GM18519 (cell line): Measurements from ENCODE around the gene ELF4.
"Not testable (repeated sequence)": the region's sequence is repeated elsewhere in the genome, so short reads cannot be mapped to it uniquely, and the experiment has no call there.

Source experiments
- ATAC-seq: cut with Tn5 transposase; IDR thresholded peaks from one replicate; pipeline ENCODE4 v1.9.1; 2021; ENCODE audit warnings: mild to moderate bottlenecking, moderate library complexity; ENCODE audit not compliant: unreplicated experiment, low FRiP score

ELF4 gene

DNA sequence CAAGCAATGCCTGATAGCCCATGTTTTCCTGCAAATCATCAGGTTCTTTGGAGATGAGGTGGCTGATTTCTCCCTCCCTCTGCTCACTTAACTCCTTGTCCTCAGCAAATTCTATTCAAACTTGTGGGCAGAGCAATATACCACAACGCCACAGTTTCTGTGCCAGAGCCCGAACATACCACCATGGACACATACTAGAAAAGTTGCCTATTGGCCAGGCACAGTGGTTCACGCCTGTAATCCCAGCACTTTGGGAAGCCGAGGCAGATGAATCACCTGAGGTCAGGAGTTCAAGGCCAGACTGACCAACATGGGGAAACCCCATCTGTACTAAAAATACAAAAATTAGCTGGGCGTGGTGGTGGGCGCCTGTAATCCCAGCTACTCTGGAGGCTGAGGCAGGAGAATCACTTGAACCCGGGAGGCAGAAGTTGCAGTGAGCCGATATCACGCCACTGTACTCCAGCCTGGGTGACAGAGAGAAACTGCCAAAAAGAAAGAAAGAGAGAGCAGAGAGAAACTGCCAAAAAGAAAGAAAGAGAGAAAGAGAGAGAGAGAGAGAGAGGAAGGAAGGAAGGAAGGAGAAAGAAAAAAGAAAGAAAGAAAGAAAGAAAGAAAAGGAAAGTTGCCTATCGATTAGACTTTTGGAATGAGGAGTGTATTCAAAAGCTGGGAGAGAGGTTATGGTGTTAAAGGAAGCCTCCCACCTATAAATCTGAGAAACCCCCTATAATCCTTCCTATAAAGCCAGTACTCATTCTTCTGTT, 5.0 kb upstream of the ELF4 start:
- not testable (repeated sequence) for ATAC-seq

DNA sequence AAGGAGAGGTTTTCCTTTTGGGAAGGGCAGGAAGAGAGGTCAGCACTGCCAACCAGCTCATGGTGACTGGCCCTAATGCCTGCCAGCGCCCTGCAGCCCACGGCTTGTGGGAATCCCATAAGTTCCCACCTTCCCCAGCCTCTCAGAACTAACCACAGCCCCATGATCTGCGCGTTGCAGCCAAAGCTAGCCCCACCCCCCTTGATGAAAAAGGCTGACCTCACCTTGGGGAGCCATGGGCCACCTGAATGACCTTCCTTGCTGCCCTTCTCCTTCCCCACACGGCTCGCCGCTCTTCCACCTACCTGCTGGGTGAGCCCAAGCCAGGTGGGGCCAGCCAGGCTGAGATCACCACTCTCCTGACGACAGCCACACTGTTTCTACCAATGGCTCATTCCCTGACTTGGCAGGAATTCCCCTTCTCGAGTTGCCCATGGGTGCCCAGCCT, 3.9 kb upstream of the ELF4 start:
- ATAC-seq: no peak

- ATAC-seq: no peak
These were observed 1.2 kb upstream of the ELF4 start for GRCh38 chrX:130111220-130112154.

GRCh38 chrX:130109429-130110378, 593 bp downstream of the ELF4 start:
- ATAC-seq: no peak

DNA sequence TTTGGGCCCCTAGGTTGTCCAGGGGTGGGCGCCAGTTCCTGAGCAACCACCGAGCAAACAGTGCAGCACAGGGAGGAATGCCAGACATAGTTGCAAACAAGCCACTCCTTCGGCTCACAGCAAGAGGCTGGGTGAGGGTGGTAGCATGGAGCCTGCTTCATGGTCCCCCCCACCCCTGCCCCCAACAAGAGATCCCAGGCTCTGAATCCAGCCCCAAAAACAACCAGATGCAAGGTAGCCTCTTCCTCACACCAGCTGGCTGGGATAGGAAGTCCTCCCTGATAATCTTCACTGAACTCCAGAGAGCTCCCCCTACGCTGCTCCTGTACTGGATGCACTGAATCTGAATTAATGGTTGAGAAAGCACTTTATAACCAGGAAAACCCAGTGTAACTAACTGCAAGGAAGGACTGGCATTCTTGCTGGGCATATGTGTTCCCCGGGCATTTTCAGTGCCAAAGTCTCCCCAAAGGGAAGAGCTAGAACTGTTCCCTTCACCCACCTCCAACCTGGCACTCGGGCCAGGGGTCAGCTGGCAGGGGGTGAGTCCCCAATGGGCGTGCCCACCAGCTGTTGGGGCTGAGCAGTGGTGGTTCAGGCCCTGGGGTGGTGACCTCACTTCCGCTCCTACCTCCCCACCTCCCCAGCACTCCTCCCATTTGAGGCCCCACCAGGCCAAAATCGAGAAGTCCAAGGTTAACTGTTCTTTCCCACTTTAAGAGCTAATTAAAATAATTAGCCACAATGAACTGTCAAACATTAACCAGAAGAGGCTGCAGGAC, 1.5 kb downstream of the ELF4 start:
- ATAC-seq: peak; percentile 58

- no peak for ATAC-seq
These were observed 4.2 kb downstream of the ELF4 start for GRCh38 chrX:130106071-130106470.

- ATAC-seq: no peak
These were observed 5.1 kb downstream of the ELF4 start for GRCh38 chrX:130105244-130105643.

- no peak for ATAC-seq
These were observed 6.7 kb downstream of the ELF4 start for GRCh38 chrX:130103605-130104004.

- no peak for ATAC-seq
These were observed 10.1 kb downstream of the ELF4 start for GRCh38 chrX:130100180-130100579.

GRCh38 chrX:130098210-130098552, 12.1 kb downstream of the ELF4 start:
- no peak for ATAC-seq

DNA sequence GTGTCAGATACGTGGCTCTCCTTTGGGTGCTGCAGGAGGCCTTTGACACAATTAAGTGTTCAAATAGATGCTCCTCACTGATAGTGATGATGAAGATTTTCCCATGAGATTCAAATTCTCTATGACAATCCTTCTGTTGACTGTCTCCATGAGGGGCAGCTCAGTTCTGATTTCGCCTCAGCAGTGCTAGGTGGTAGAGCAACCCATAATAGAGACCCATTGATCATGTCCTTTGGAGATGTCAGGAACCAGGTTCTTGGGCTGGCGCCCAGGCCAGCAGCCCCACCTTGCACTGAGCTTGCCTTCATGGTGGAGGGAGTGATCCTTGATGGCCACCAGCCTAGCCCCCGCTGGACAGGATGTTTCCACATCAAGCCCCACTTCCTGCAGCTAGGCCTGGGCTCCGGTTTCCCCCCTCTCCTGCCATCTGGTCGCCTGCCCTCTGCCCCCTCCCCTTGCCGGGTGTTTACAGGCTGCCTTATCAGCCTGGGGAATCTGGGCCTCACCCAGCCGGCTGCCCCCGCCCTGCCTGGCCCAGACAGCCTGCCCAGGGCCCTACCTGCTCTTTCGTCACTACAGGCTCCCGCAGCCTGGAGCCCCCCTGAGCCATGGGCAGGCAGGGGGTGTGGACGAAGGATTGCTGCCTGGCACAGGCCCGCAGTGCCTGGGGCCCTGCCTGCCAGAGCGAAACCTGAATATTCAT, 12.6 kb downstream of the ELF4 start:
- ATAC-seq: no peak

DNA sequence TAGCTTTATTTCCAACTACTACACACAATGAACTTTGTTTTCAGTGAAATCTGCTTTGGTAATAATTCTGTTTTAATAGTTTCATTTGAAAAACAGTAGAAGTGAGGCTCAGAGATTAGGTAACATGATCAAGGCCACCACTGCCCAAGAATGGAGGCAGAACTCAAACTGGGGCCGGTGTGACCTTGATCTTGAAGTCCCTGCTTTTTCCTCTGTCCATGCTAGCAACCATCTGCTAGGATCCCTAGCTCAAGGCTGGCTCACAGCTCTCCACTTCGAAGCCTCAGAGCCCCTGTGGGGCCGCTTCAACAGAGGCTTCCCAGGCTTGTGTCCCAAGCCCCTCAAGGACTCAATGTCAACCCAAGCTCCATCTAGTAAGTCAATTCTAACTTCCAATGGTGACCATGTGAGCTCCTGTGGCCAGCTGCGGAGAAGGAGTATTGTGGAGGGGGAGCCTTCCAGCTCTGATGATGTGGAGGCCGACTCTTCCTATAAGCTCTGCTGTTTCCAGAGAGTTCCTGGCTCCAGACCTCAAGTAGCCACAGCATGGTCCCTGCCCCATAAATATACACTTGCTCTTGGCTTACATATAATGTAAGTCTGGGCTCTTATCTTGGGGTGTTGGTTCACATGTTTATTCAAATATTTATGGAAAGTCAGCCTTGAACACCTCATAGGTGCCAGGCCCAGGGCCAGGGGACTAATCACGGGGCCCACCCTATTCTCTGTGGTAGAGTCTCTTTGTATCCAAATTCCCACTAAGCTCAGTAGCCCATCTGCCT, 14.9 kb downstream of the ELF4 start:
- ATAC-seq: no peak

DNA sequence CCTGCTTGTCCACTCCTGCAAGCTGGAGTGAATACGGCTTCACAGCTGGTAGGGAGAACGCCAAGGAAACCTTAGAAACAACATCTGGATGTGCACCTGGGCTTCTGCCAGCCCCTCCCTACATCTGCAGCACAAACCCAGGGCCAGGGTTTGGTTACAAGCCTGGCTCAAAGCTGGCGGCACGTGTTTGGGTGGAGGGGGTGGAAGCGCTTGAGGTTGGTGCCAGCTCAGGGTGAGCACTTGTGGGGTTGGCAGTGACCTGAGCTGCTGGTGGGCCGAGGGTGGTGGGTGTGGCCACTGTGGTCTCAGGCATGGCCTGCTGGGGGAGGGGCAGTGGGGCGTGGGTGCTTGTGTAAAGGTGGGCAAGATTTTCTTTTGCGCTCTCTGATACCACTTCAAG, 15.6 kb downstream of the ELF4 start:
- no peak for ATAC-seq

- no peak for ATAC-seq
These were observed 17.0 kb downstream of the ELF4 start for GRCh38 chrX:130093271-130093670.

- ATAC-seq: peak; percentile 97
These were observed 18.2 kb downstream of the ELF4 start for GRCh38 chrX:130091980-130092522.

- ATAC-seq: no peak
These were observed 19.9 kb downstream of the ELF4 start for GRCh38 chrX:130090364-130090763.

- ATAC-seq: peak; percentile 33
These were observed 23.7 kb downstream of the ELF4 start for GRCh38 chrX:130086447-130087206.
